GM20000 (cell line): ENCODE results near the gene TEX44.

Source experiments
- DNase-seq: peaks from one replicate; pipeline ENCODE4 v3.0.0; 2012; ENCODE audit warnings: low spot score
- TF ChIP-seq, protein P1 (sequence below): IDR thresholded peaks from 2 replicates; pipeline ENCODE4 v1.5.1; 2012; ENCODE audit warnings: mild to moderate bottlenecking, control low read depth; ENCODE audit errors: extremely low read depth, missing control alignments

Gene TEX44

DNA sequence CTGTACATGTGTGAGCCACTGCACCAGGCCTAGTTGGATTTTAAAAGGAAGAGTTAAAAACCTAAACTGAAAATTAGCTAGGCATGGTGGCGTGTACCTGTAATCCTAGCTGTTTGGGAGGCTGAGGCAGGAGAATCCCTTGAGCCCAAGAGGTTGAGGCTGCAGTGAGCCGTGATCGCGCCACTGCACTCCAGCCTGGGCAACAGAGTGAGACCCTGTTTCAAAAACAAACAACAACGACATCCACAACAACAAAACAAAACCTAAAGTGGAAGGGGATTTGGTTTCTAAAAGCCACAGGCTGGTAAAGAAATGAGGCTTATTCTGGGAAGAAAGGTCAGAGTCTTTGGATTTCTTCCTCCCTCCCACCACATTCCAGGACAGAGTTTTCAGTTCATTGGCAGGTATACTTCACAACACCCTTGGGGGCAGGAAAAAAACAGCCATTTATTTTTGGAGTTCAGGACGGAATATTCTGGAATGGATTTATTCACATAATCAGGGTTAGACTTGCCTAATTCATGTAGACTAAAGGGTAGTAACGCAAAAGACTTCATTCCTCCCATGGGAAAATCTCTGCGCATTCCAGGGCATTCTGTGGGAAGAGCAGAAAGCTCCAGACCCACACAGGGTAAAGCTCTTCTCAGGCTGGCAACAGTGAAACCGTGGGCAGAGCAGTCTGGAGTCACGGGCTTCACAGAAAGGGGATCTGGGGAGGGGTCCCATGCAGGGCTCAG, 34.9 kb downstream of the TEX44 start:
- DNase-seq: no peak
- TF ChIP-seq, protein P1, sequence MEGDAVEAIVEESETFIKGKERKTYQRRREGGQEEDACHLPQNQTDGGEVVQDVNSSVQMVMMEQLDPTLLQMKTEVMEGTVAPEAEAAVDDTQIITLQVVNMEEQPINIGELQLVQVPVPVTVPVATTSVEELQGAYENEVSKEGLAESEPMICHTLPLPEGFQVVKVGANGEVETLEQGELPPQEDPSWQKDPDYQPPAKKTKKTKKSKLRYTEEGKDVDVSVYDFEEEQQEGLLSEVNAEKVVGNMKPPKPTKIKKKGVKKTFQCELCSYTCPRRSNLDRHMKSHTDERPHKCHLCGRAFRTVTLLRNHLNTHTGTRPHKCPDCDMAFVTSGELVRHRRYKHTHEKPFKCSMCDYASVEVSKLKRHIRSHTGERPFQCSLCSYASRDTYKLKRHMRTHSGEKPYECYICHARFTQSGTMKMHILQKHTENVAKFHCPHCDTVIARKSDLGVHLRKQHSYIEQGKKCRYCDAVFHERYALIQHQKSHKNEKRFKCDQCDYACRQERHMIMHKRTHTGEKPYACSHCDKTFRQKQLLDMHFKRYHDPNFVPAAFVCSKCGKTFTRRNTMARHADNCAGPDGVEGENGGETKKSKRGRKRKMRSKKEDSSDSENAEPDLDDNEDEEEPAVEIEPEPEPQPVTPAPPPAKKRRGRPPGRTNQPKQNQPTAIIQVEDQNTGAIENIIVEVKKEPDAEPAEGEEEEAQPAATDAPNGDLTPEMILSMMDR: no peak

DNA sequence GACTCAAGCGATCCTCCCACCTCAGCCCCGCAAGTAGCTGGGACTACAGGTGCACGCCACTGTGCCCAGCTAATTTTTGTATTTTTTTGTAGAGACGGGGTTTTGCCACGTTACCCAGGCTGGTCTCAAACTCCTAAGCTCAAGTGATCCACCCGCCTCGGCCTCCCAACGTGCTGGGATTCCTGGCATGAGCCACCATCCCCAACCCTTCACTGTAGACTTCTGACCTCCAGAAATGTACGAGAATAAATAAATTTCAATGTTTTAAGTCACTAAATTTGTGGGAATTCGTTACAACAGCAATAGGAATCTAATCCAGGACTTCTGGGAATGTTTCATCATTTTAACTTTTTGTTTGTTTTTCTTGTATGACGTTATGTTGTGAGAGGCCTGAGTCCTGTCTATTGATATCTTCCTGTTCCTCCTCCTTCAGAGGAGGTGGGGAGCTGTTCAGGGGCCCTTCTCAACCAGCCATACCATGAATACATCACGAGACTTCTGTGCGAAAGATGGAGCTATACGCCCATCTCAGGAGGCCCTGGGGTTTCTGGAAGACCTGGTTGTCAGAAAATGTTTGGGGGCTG, 40.0 kb downstream of the TEX44 start:
- DNase-seq: no peak
- TF ChIP-seq, protein P1: no peak

DNA sequence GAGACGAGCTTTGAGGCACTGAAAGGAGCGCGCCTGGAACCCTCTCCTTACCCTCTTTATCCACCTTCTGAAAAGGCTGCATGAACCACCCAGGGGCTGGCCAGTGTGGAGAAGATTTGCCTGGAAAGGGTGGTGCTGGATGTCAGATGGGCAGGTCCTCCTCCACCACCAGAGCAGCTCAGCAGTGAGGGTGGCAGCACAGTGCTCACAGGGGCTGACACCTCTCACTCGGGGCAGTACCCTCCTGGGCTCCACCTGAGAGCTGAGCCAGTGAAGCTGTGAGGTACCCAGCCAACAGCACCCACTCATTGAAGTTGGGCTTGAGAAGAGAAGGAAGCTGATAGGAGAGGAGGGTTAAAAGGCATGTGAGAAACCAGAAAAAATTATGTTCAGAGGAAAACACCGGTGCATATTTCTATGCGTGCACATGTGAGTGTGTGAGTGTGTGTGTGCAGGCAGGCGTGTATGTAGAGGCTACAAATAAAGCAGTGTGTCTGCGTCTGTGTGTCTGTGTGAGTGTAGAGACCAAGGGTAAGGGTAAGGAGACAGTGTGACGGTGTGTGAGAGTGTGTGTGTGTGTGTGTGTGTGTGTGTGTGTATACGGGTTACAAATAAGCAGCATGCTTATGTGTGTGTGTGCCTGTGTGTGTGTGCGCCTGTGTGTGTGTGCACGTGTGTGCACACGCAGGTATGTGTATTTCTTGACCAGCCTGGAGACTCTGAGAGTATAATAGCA, 40.7 kb downstream of the TEX44 start:
- TF ChIP-seq, protein P1: no peak

DNA sequence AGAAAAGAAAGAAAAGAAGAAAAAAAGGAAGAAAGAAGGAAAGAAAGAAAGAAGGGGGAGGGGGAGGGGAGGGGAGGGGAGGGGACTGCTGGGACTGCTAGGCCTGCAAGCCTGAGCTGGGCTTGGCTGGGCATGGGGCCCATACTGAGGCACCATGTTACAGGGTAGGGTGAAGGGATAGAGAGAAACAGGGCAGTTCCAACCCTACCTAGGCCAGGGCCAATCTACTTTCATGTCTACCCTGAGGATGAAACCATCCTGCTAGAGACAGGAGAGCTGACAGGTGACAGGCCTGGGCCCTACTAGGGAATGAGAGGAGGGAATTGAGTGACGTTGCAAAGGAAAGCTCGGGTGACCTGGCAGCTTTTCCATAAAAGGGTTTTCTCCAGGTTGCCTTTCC, 41.7 kb downstream of the TEX44 start:
- no peak for DNase-seq
- TF ChIP-seq, protein P1: no peak

More for the DNA sequence above, 40.7 kb downstream of the TEX44 start:
- no peak for DNase-seq

DNA sequence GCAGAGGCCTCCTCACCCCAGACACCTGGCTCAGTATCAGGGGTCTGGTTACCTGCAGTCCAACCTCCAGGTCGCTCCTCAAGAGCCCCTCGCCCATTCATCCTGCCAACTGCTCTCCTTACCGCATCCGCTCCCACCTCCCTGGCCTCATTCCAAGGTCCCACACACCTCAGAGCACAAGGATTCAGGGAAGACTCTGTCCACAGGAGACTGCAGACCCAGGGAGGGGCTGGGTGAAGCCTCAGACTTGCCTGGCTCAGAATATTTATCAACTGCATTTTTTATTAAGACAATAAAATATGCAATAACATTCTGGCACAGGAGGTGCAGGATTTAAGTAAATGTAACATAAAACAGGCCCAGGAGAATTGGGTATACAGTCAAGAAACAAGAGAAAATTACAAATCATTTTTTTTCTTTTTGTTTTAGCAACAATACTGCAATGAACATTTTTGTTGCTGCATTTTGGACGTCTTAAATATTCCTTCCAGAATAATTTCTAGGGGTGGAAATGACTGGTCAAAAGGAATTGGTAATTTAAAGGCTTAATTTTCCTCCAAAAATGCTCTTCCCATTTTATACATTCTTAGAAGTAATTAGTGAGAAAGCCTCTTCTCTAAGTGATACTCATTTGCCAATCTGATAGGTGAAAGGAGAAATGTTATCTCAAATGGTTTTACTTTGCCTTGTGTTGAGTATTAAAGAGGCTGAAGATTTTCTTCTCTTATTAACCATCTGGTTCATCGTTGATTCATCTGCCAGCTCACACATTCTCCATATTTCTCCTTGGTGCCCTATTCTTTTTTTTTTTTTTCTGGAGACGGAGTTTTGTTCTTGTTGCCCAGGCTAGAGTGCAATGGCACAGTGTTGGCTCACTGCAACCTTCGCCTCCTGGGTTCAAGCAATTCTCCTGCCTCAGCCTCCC, 42.5 kb downstream of the TEX44 start:
- no peak for DNase-seq
- TF ChIP-seq, protein P1: no peak

DNA sequence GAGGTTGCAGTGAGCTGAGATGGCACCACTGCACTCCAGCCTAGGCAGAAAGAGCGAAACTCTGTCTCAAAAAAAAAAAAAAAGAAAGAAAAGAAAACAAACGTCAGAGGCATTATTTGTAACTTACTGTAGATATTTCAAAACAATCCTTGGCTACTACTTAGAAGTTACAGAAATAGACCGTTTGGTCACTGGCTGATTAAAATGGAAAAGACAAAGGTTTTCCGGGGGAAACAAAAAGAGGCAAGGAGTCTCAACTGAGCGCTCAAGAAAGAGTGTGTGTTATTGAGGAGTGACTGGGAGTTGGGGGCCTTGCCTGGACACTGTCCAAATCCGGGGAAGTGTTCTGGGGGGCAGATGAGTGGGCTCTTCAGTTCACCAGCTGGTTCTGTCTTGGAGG, 47.6 kb downstream of the TEX44 start:
- TF ChIP-seq, protein P1: no peak
- DNase-seq: no peak
